Progenitor cell of endocrine pancreas (in vitro differentiated cells): ENCODE data around the gene BPHL. TPM values are rescaled to one million over a fixed set of nuclear protein-coding genes. Genes with fewer than 3 reads are reported as not detected.
"Not testable (repeated sequence)": the region's sequence is repeated elsewhere in the genome, so short reads cannot be mapped to it uniquely, and the experiment has no call there.

Experiments
- DNase-seq: peaks from one replicate; pipeline ENCODE4 v3.0.0; 2021; ENCODE audit warnings: low spot score; ENCODE audit not compliant: unreplicated experiment
- H3K27ac Mint-ChIP-seq: 2 replicates; pipeline ENCODE4 v1.8.0; 2021; ENCODE audit warnings: mild to moderate bottlenecking, moderate library complexity, mixed read lengths
- H3K27me3 Mint-ChIP-seq: 2 replicates; pipeline ENCODE4 v1.8.0; 2021; ENCODE audit warnings: mixed read lengths
- H3K36me3 Mint-ChIP-seq: 2 replicates; pipeline ENCODE4 v1.8.0; 2022; ENCODE audit warnings: mixed read lengths; ENCODE audit not compliant: insufficient read depth
- H3K4me1 Mint-ChIP-seq: 2 replicates; pipeline ENCODE4 v1.8.0; 2021; ENCODE audit warnings: low read depth, mixed read lengths
- H3K4me3 Mint-ChIP-seq: 2 replicates; pipeline ENCODE4 v1.8.0; 2021; ENCODE audit warnings: low read depth, mild to moderate bottlenecking, moderate library complexity, mixed read lengths
- H3K9me3 Mint-ChIP-seq: 2 replicates; pipeline ENCODE4 v1.8.0; 2021; ENCODE audit warnings: low read depth, mixed read lengths
- CTCF ChIP-seq: fragments of 200-600 bp; sonication (generic); IDR thresholded peaks from one replicate; pipeline ENCODE4 v1.5.0; 2021; ENCODE audit warnings: antibody characterized with exemption, mild to moderate bottlenecking; ENCODE audit not compliant: unreplicated experiment
- total RNA-seq: library from RNA; stranded (reverse); gene quantifications from 2 replicates; pipeline ENCODE4 v1.2.1, GENCODE V29; 2021

Gene BPHL
- total RNA-seq, 1 donor from 2014 or later = 68.4 TPM

DNA sequence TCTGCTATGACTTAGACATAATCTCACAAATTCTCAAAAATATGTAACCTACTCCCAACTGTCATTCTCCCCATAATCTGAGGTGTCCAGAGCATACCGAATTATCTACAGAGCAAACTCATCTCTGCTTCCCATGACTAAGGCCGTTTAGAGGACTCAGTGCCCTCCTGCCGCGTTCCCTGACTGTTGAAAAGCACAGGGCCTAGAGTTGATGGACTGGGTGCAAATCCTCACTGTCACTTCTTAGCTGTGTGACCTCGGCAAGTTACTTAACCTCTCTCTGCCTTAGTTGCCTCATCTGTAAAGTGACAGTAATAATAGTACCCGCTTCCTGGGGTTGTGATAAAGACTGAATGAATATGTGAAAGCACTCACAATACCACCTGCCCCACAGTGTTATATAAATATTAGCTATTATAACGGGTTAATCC, 43.6 kb downstream of the BPHL start:
- H3K4me1 Mint-ChIP-seq = peaks cover 15% of the 10 kb centered on the region
- no peak for TF ChIP-seq CTCF
- H3K9me3 Mint-ChIP-seq = no peaks in the 10 kb centered on the region
- DNase-seq = no peak
- H3K4me3 Mint-ChIP-seq = peak overlapping the region; percentile 68
- H3K27ac Mint-ChIP-seq = no peak overlapping the region
- no peaks in the 10 kb centered on the region for H3K36me3 Mint-ChIP-seq
- H3K27me3 Mint-ChIP-seq = peaks cover 65% of the 10 kb centered on the region

- H3K9me3 Mint-ChIP-seq = no peaks in the 10 kb centered on the region
- H3K36me3 Mint-ChIP-seq = no peaks in the 10 kb centered on the region
- peak; percentile 15 for TF ChIP-seq CTCF
- H3K4me1 Mint-ChIP-seq = peaks cover 15% of the 10 kb centered on the region
- peak overlapping the region; percentile 70 for H3K4me3 Mint-ChIP-seq
- H3K27ac Mint-ChIP-seq = peak overlapping the region; percentile 89
- peaks cover 69% of the 10 kb centered on the region for H3K27me3 Mint-ChIP-seq
- peak; percentile 61 for DNase-seq
Measured at GRCh38 chr6:3162565-3163247, 44.2 kb downstream of the BPHL start.

DNA sequence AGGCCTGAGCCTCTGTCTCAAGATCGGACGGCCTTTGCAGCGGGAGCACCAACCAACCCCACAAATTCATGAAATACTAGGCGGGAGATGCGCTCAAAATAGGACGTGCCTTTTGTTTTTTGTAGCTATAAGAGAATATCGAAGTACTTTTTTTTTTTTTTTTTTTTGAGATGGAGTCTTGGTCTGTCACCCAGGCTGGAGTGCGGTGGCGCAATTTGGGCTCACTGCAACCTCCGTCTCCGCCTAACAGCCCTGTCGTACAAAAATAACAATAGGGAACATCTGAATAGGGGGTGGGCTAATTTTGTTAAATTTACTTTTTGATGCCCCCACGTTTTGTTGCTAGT, 44.7 kb downstream of the BPHL start:
- peak overlapping the region; percentile 70 for H3K4me3 Mint-ChIP-seq
- H3K9me3 Mint-ChIP-seq = no peaks in the 10 kb centered on the region
- peaks cover 69% of the 10 kb centered on the region for H3K27me3 Mint-ChIP-seq
- TF ChIP-seq CTCF = peak; percentile 10
- DNase-seq = no peak
- peaks cover 15% of the 10 kb centered on the region for H3K4me1 Mint-ChIP-seq
- H3K36me3 Mint-ChIP-seq = no peaks in the 10 kb centered on the region
- H3K27ac Mint-ChIP-seq = peak overlapping the region; percentile 71

DNA sequence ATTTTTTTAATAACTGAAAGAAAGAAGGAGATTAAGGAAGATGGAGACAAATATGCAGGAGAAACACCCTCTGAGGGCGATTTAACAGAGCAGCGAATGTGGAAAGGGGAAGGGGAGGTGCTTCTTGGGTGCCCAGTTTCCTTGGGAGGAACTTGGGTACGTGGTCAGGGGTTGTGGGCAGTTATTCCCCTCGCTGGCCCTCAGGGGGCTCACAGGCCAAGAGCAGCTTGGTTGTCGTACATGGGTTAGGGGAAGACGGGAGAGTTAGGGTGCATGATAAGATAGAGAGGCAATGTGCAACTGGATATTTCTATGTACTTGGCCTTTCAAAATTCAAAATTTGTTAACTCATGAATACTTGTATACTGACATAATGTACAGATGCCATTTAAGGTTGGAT, 45.9 kb downstream of the BPHL start:
- TF ChIP-seq CTCF = no peak
- H3K9me3 Mint-ChIP-seq = no peaks in the 10 kb centered on the region
- no peak overlapping the region for H3K27ac Mint-ChIP-seq
- H3K27me3 Mint-ChIP-seq = peaks cover 60% of the 10 kb centered on the region
- no peak overlapping the region for H3K4me3 Mint-ChIP-seq
- H3K36me3 Mint-ChIP-seq = no peaks in the 10 kb centered on the region
- DNase-seq = no peak
- H3K4me1 Mint-ChIP-seq = peaks cover 15% of the 10 kb centered on the region

- no peaks in the 10 kb centered on the region for H3K9me3 Mint-ChIP-seq
- DNase-seq = no peak
- TF ChIP-seq CTCF = no peak
- no peak overlapping the region for H3K27ac Mint-ChIP-seq
- peaks cover 8% of the 10 kb centered on the region for H3K4me1 Mint-ChIP-seq
- H3K4me3 Mint-ChIP-seq = no peak overlapping the region
- H3K36me3 Mint-ChIP-seq = no peaks in the 10 kb centered on the region
- H3K27me3 Mint-ChIP-seq = peaks cover 47% of the 10 kb centered on the region
Measured at GRCh38 chr6:3165631-3166534, 47.4 kb downstream of the BPHL start.

- not testable (repeated sequence) for H3K9me3 Mint-ChIP-seq, H3K4me3 Mint-ChIP-seq, H3K27ac Mint-ChIP-seq, DNase-seq, H3K4me1 Mint-ChIP-seq, H3K36me3 Mint-ChIP-seq
- H3K27me3 Mint-ChIP-seq = peaks cover 40% of the 10 kb centered on the region
Measured at GRCh38 chr6:3166535-3167225, 48.2 kb downstream of the BPHL start.

DNA sequence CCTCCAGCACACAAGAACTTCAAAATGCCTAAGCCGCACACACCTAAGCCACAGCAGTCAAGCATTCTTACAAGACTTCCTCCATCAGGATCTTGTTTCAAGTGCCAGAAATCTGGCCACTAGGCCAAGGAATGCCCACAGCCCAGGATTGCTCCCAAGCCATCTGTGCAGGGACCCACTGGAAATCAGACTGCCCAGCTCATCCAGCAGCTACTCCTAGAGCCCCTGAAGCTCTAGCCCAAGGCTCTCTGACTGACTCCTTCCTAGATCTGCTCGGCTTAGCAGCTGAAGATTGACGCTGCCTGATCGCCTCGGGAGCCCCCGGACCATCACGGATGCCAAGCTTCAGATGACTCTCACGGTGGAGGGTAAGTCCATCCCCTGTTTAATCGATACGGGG, 49.5 kb downstream of the BPHL start:
- H3K27ac Mint-ChIP-seq, H3K9me3 Mint-ChIP-seq, H3K4me1 Mint-ChIP-seq, H3K4me3 Mint-ChIP-seq, DNase-seq, H3K36me3 Mint-ChIP-seq: not testable (repeated sequence)
- H3K27me3 Mint-ChIP-seq = peaks cover 31% of the 10 kb centered on the region

- H3K36me3 Mint-ChIP-seq, DNase-seq, H3K4me1 Mint-ChIP-seq, H3K4me3 Mint-ChIP-seq, H3K9me3 Mint-ChIP-seq, H3K27ac Mint-ChIP-seq: not testable (repeated sequence)
- peaks cover 25% of the 10 kb centered on the region for H3K27me3 Mint-ChIP-seq
Measured at GRCh38 chr6:3170676-3171075, 52.2 kb downstream of the BPHL start.
